Stimulated activated CD8-positive, alpha-beta memory T cell treated with anti-CD3 and anti-CD28 coated beads, Interleukin-4, amount 100 ng/mL, for 48 hours (primary cell): ENCODE data around the gene SH2D7.
"Not testable (repeated sequence)": the region's sequence is repeated elsewhere in the genome, so short reads cannot be mapped to it uniquely, and the experiment has no call there.

ENCODE experiments used
- DNase-seq: peaks from one replicate; pipeline ENCODE4 v3.0.0-alpha.2; 2020

Gene SH2D7

DNA sequence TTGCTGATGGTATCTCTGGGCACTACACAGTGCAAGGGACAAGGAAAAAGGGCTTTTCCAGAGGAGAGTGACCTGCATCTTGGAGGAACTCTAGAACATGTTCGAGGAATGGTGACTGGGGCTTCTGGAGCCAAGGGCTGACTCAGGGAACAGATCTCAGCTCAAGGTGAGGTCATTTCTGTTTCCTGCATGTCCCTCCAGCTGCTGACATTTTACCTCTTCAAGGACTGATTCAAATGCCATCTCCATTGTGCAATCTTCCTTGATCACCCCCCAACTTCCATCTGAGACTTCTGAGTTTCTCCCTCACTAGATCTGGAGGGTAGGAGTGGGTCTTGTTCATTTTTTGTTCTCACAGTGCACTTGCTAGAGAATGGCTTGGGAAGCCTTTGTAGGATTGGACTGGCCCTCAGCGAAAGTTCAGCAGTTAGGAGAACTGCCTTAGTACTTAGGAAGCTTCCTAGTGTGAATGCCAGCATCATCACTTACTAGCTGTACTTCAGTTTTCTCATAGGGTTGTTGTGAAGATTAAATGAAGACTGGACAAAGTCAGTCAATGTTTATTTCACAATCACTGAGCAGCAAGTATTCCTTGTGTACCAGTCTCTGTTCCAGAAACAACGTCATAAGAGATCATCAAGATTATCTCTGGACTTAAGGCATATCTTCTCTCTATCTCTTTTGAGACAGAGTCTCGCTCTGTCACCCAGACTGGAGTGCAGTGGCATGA lies 54.2 kb downstream of the SH2D7 start:
- no peak for DNase-seq

DNA sequence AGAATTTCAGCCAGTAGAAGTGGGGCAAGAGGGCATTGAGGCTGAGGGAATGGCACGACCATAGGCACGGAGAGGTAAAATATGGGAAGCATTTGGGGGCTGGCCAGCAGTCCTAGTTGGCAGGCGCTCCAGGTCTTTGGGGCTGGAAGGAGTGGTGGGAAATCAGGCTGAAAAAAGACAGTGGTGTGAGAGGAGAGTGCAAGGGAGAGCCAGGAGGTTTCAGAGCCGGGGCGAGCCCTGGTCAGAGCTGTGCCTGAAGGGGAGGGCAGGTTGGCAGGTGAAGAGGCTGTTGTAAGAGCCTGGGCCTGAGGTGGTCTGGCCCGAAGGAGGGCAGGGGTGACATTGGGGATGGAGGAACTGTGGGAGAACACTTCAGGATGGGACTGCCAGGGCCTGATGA lies 55.2 kb downstream of the SH2D7 start:
- no peak for DNase-seq

DNA sequence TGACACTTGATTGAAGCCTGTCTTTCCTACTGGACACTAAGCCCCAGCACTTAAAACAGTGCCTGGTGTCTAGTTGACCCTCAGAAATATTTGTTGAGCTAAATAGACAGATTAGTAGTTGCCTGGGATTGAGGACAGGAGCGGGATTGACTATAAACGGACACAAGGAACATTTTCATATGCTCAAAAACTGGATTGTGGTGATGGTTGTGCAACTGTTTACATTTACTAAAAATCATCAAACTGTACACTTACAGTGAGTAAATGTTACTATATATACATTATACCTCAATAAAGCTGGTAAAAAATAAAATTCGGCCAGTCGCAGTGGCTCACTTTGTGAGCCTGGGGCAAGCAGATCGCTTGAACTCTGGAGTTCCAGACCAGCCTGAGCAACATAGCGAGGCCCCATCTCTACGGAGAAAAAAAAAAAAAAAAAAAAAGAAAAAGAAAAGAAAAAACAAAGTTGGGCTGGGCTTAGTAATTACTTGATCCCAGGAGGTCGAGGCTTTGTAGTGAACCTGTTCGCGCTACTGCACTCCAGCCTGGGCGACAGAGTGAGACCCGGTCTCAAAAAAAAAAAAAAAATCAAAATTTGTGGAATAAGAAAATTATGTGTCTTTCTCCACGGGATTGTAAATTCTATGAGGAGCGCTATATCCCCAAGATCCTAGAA lies 56.2 kb downstream of the SH2D7 start:
- no peak for DNase-seq

DNA sequence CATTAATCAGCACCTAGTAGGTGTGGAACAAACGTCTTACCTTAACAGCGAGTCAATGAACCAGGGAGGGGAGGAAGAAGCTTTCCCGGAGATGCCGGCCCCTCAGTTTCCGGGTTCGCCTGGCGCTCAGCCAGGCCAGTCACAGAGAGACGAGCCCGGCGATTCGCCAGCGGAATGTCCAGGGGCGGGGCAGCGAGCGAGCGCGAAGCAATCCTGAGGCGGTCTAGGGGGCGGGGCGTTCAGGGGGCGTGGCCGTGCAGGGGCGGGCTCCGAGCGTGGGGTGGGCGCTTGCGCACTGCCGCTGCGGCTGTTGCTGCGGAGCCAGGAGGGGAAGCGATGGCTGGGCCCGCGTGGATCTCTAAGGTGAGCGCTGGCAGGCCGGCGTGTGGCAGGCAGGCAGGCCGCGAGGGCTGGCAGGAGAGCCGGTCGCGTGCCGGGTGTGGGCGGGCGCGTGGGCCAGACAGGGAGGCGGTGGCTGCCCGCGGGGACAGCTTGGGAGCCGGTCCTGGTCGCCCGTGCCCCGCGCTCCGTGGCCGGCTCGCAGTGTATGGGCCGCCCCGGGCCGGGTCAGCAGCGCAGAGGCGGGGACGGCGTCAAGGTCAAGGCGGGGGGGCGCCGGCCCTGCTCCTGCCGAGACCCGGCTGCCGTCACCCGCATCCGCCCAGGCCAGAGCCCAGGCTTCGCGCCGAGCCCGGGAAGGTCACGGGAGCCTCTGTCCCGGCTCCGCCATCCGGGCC lies 56.9 kb downstream of the SH2D7 start, which contains the start of gene IDH3A:
Gene IDH3A (plus strand): TSS at position 295 of the 737 bp plus-strand sequence. CDS start 42 bp downstream, at position 337.
- peak; percentile 100 for DNase-seq

DNA sequence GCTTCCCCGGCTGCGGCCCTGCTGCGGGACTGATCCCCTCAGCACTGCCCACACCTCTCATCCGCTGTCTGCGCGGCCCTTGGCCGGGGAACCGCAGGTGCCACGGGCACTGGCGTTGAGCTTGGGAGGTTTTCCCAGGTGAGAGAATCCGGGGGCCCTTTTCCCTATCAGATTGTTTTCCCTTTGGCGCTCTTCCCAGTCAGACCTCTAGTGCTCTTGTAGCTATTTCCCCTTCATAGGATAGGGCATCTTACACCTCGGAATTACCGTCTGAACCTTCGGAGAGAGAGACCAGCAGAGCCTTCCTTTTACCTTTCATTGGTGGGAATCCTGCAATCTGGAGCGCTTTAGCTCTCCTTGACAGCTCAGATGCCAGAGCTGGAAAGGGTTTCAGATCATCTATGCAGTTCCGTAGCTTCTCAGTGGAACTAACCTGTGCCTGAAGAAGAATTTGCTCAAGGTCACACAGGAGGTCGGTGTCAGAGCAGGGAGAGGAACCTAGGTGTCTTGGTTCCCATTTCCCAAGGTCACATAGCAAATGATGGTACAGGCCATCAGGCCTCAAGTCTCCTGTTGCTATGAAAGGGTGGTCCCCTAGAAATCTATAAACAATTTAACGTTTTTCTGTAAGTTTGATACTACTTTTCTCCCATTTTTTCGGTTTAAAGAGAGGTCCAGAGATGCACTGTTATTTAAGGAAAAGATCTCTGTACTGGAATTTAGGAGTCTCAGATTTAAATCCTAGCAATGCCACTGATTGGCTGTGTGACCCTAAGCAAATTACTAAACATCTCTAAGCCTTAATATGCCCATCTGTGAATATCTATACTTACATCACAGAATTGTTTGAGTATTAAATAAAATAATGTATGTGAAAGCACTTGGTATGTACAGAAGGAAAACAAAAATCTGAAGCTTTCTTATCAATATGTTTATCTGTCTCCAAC lies 57.7 kb downstream of the SH2D7 start:
- no peak for DNase-seq

DNA sequence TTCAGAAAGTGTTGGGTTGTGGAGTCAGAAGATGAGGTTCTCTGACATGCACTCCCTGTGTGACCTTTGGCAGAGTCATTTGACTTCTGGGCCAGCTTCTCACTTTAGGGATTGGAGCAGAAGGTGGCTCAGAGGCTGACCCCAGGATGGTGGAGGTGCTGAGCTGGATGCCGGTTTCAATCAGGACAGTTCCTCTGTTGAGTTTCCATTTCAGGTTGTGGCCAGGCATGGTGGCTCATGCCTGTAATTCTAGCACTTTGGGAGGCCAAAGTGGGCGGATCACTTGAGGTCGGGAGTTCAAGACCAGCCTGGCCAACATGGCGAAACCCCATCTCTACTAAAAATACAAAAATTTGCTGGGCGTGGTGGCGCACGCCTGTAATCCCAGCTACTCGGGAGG lies 58.7 kb downstream of the SH2D7 start:
- DNase-seq, result not testable (repeated sequence)
